HepG2 (cell line): ENCODE measurements around the gene NCKIPSD. TPM values are rescaled to one million over a fixed set of nuclear protein-coding genes. Genes with fewer than 3 reads are reported as not detected.

Source experiments
- BRCA1 ChIP-seq: sonication (generic); formaldehyde crosslinking; IDR thresholded peaks from 2 replicates; pipeline ENCODE4 v1.4.0; 2020; ENCODE audit warnings: missing genetic modification reagents
- MXI1 ChIP-seq: IDR thresholded peaks from 3 replicates; pipeline ENCODE4 v1.6.1; 2012; ENCODE audit warnings: low read depth, low read length, inconsistent platforms, borderline replicate concordance
- TBL1XR1 ChIP-seq: fragments of 150-350 bp; IDR thresholded peaks from 2 replicates; pipeline ENCODE4 v1.6.1; 2014; ENCODE audit warnings: borderline replicate concordance, low read length; ENCODE audit not compliant: partially characterized antibody
- ZBTB1 ChIP-seq: sonication (generic); formaldehyde crosslinking; IDR thresholded peaks from 2 replicates; pipeline ENCODE4 v1.4.0; 2020; ENCODE audit warnings: missing genetic modification reagents, borderline replicate concordance
- ZIK1 ChIP-seq: sonication (generic); formaldehyde crosslinking; IDR thresholded peaks from 2 replicates; pipeline ENCODE4 v1.5.0; 2020; ENCODE audit warnings: mild to moderate bottlenecking, low read depth, missing genetic modification reagents, borderline replicate concordance
- ZNF260 ChIP-seq: sonication (generic); formaldehyde crosslinking; IDR thresholded peaks from 2 replicates; pipeline ENCODE4 v1.4.0; 2020; ENCODE audit warnings: missing genetic modification reagents, low read depth, mild to moderate bottlenecking, borderline replicate concordance
- ZNF501 ChIP-seq: sonication (generic); formaldehyde crosslinking; IDR thresholded peaks from 2 replicates; pipeline ENCODE4 v1.5.1; 2020; ENCODE audit warnings: mild to moderate bottlenecking, moderate library complexity, missing genetic modification reagents
- ZNF574 ChIP-seq: sonication (generic); formaldehyde crosslinking; IDR thresholded peaks from 2 replicates; pipeline ENCODE4 v1.4.0; 2020; ENCODE audit warnings: missing genetic modification reagents
- ZNF7 ChIP-seq: IDR thresholded peaks from 2 replicates; pipeline ENCODE4 v1.6.1; 2016; ENCODE audit warnings: missing biosample characterization, missing genetic modification reagents
- ZNF83 ChIP-seq: sonication (generic); formaldehyde crosslinking; IDR thresholded peaks from 2 replicates; pipeline ENCODE4 v1.4.0; 2020; ENCODE audit warnings: missing genetic modification reagents, mild to moderate bottlenecking, borderline replicate concordance
- ZNF850 ChIP-seq: sonication (generic); formaldehyde crosslinking; conservative IDR thresholded peaks from 2 replicates; pipeline ENCODE4 v1.9.0; 2021; ENCODE audit warnings: mild to moderate bottlenecking, missing genetic modification reagents
- ZNF878 ChIP-seq: sonication (generic); formaldehyde crosslinking; IDR thresholded peaks from 2 replicates; pipeline ENCODE4 v1.8.1; 2023; ENCODE audit warnings: mild to moderate bottlenecking, missing genetic modification reagents, moderate library complexity
- polyA plus RNA-seq, 8 experiments: library from polyadenylated mRNA; depleted of rRNA in 3 of 8; stranded (reverse) in 7 of 8; unstranded in 1 of 8; fragments of >200 nt; fragmentation: Illumina TruSeq in 4 of 8; extraction: Trizol in 4 of 8; gene quantifications; 2 replicates each; pipeline versions ENCODE4 v1.2.1 to v1.2.3, GENCODE V29; 2011 to 2016; ENCODE audit warnings: low read depth in 4 of 8, missing spikeins in 1 of 8, mixed read lengths in 1 of 8; ENCODE audit not compliant: insufficient read depth in 1 of 8
- total RNA-seq, 5 experiments: library from RNA; depleted of rRNA; stranded (reverse); fragments of >200 nt; fragmentation: Illumina TruSeq; extraction: Trizol; gene quantifications; 2 replicates each; pipeline ENCODE4 v1.2.3, GENCODE V29; 2016; ENCODE audit warnings: low read depth in 1 of 5
- TF ChIP-seq, protein P1 (sequence below), 2 experiments: sonication (generic) in 1 of 2; formaldehyde crosslinking in 1 of 2; IDR thresholded peaks; 2 replicates each; pipeline versions ENCODE4 v1.4.0 to v1.6.1; 2018 to 2020; ENCODE audit warnings: missing genetic modification reagents in 2 of 2, borderline replicate concordance in 1 of 2, low read depth in 1 of 2, mild to moderate bottlenecking in 1 of 2, missing biosample characterization in 1 of 2
- TF ChIP-seq, protein P2 (sequence below): sonication (generic); formaldehyde crosslinking; IDR thresholded peaks from 2 replicates; pipeline ENCODE4 v1.9.0; 2021; ENCODE audit warnings: missing genetic modification reagents, borderline replicate concordance
- TF ChIP-seq, protein P3 (sequence below): sonication (generic); formaldehyde crosslinking; IDR thresholded peaks from 2 replicates; pipeline ENCODE4 v1.4.0; 2020; ENCODE audit warnings: missing genetic modification reagents, borderline replicate concordance

NCKIPSD gene
- total and polyA plus RNA-seq, 2 of the 13 experiments (the other 11 are each of a cell fraction or from before 2014, with no cell fraction given) = 13.5 to 35.2 TPM

- TF ChIP-seq, protein P1, sequence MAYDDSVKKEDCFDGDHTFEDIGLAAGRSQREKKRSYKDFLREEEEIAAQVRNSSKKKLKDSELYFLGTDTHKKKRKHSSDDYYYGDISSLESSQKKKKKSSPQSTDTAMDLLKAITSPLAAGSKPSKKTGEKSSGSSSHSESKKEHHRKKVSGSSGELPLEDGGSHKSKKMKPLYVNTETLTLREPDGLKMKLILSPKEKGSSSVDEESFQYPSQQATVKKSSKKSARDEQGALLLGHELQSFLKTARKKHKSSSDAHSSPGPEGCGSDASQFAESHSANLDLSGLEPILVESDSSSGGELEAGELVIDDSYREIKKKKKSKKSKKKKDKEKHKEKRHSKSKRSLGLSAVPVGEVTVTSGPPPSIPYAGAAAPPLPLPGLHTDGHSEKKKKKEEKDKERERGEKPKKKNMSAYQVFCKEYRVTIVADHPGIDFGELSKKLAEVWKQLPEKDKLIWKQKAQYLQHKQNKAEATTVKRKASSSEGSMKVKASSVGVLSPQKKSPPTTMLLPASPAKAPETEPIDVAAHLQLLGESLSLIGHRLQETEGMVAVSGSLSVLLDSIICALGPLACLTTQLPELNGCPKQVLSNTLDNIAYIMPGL (CRISPR knock-in tag; IDR thresholded peaks at IDR 0.05; ENCODE audit: borderline replicate concordance in 1 of 2, low read depth in 1 of 2) = peak in 1 of 2 experiments; percentile 48; a peak in 2 of 4 replicates
- TF ChIP-seq, protein P2, sequence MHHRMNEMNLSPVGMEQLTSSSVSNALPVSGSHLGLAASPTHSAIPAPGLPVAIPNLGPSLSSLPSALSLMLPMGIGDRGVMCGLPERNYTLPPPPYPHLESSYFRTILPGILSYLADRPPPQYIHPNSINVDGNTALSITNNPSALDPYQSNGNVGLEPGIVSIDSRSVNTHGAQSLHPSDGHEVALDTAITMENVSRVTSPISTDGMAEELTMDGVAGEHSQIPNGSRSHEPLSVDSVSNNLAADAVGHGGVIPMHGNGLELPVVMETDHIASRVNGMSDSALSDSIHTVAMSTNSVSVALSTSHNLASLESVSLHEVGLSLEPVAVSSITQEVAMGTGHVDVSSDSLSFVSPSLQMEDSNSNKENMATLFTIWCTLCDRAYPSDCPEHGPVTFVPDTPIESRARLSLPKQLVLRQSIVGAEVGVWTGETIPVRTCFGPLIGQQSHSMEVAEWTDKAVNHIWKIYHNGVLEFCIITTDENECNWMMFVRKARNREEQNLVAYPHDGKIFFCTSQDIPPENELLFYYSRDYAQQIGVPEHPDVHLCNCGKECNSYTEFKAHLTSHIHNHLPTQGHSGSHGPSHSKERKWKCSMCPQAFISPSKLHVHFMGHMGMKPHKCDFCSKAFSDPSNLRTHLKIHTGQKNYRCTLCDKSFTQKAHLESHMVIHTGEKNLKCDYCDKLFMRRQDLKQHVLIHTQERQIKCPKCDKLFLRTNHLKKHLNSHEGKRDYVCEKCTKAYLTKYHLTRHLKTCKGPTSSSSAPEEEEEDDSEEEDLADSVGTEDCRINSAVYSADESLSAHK = no peak
- TF ChIP-seq ZIK1 (CRISPR knock-in tag) (peak; percentile 21), BRCA1 (peak; percentile 49; the same call in 1 of the 2 replicates), ZNF574 (CRISPR knock-in tag) (peak; percentile 72), ZNF878 (CRISPR knock-in tag) (peak; percentile 95), TBL1XR1 (peak; percentile 15), ZNF260 (CRISPR knock-in tag) (no peak), ZNF7 (CRISPR knock-in tag) (no peak), MXI1 (peak; percentile 88; the same call in 1 of the 3 replicates), ZNF83 (CRISPR knock-in tag) (0 out of 2 replicates have a peak, but pooled peaks have one; percentile 27), ZNF501 (CRISPR knock-in tag) (peak; percentile 47), ZNF850 (CRISPR knock-in tag) (no peak), ZBTB1 (no peak)
- TF ChIP-seq, protein P3, sequence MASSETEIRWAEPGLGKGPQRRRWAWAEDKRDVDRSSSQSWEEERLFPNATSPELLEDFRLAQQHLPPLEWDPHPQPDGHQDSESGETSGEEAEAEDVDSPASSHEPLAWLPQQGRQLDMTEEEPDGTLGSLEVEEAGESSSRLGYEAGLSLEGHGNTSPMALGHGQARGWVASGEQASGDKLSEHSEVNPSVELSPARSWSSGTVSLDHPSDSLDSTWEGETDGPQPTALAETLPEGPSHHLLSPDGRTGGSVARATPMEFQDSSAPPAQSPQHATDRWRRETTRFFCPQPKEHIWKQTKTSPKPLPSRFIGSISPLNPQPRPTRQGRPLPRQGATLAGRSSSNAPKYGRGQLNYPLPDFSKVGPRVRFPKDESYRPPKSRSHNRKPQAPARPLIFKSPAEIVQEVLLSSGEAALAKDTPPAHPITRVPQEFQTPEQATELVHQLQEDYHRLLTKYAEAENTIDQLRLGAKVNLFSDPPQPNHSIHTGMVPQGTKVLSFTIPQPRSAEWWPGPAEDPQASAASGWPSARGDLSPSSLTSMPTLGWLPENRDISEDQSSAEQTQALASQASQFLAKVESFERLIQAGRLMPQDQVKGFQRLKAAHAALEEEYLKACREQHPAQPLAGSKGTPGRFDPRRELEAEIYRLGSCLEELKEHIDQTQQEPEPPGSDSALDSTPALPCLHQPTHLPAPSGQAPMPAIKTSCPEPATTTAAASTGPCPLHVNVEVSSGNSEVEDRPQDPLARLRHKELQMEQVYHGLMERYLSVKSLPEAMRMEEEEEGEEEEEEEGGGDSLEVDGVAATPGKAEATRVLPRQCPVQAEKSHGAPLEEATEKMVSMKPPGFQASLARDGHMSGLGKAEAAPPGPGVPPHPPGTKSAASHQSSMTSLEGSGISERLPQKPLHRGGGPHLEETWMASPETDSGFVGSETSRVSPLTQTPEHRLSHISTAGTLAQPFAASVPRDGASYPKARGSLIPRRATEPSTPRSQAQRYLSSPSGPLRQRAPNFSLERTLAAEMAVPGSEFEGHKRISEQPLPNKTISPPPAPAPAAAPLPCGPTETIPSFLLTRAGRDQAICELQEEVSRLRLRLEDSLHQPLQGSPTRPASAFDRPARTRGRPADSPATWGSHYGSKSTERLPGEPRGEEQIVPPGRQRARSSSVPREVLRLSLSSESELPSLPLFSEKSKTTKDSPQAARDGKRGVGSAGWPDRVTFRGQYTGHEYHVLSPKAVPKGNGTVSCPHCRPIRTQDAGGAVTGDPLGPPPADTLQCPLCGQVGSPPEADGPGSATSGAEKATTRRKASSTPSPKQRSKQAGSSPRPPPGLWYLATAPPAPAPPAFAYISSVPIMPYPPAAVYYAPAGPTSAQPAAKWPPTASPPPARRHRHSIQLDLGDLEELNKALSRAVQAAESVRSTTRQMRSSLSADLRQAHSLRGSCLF (CRISPR knock-in tag) = no peak
These were observed 22.0 kb downstream of the NCKIPSD start (continued) for GRCh38 chr3:48663489-48664312.
